GM23248 (cell line): ENCODE data around the gene APLP2.

Experiments
- EZH2 ChIP-seq: fragments of 200-600 bp; sonication (generic); IDR thresholded peaks from 2 replicates; pipeline ENCODE4 v1.6.1; 2018; ENCODE audit warnings: antibody characterized with exemption, mild to moderate bottlenecking; ENCODE audit not compliant: insufficient read depth, poor library complexity, severe bottlenecking
- EZH2phosphoT487 ChIP-seq: fragments of 200-600 bp; sonication (generic); IDR thresholded peaks from 2 replicates; pipeline ENCODE4 v1.6.1; 2018; ENCODE audit warnings: antibody characterized with exemption, moderate library complexity, mild to moderate bottlenecking, low read depth; ENCODE audit not compliant: insufficient read depth

DNA sequence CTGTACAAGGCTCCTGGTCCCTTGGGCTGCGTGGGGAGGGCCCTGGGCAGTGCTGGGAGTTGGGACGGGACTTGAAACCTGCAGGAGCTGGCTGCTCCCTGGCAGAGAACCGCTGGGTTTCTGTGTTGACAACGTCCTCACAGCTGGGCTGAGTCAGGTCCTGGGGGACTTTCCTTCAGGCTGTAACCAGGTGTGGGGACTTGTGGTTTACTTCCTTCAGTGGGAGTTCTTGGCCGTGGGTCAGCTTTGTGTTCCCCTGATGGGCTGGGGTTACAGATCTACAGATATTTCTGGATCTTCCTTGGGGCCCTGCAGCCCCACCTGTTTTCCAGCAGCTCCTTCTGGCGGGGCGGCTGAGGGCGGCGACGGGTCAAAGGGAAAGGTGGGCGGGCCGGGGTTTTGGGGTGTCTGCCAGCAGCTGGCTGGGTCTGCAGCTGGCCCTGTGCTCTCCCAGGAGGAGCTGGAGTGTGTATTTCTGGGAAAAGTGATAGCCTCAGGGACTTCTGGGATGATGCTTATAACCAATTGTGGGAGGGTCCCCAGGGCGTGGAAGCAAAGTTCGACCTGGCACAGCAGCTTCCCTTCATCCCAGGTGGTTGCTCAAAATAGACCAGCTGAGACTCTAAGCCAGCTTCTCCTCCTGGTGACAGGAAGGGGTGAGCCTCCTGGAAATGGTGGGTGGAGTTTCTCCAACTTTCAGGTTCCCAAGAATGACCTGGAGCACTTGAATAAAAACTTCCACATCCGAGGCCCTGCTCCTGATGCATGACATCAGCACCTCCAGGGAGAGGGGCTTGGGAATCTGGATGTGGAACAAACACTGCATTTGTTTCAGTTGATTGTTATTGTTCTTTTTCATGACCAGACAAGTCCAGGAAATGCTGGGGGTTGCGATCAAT, 109.0 kb downstream of the APLP2 start:
- TF ChIP-seq EZH2phosphoT487, result no peak
- no peak for TF ChIP-seq EZH2
